Pancreas (tissue), 10 donors: ENCODE data around the gene LRRC32. TPM values are rescaled to one million over a fixed set of nuclear protein-coding genes. Genes with fewer than 3 reads are reported as not detected.
"Not testable (repeated sequence)": the region's sequence is repeated elsewhere in the genome, so short reads cannot be mapped to it uniquely, and the experiment has no call there.

ENCODE experiments used
- ATAC-seq, 4 donors: fragments of 200-7000 bp; cut with Tn5 transposase; one replicate each; pipeline versions ENCODE4 v1.8.0 to v1.9.1; 2020; ENCODE audit warnings: mild to moderate bottlenecking in 4 of 4, moderate library complexity in 4 of 4
- DNase-seq, 6 donors: peaks; one replicate each; pipeline ENCODE4 v3.0.0-alpha.2; 2020
- FAIRE-seq: peaks from 2 replicates; lab custom pipeline; 2012; peaks lifted over from hg19 to GRCh38; lab: Jason Lieb, UNC
- H3K27ac ChIP-seq, 4 donors: fragments of 200-600 bp; sonication (generic); 1 replicate in 3 of 4; 2 replicates in 1 of 4; pipeline versions ENCODE4 v1.5.0 to v1.8.0; 2020
- H3K27me3 ChIP-seq, 4 donors: fragments of 200-600 bp; one replicate each; pipeline ENCODE4 v1.8.0; 2021
- H3K36me3 ChIP-seq, 3 donors: fragments of 200-600 bp; sonication (generic) in 1 of 3; one replicate each; pipeline versions ENCODE4 v1.5.0 to v1.8.0; 2020 to 2021
- H3K4me1 ChIP-seq, 3 donors: fragments of 200-600 bp; one replicate each; pipeline ENCODE4 v1.8.0; 2021
- H3K4me3 ChIP-seq, 4 donors: fragments of 200-600 bp; sonication (generic) in 2 of 4; one replicate each; pipeline versions ENCODE4 v1.5.0 to v1.8.0; 2020 to 2021
- H3K9me3 ChIP-seq, 4 donors: fragments of 200-600 bp; one replicate each; pipeline ENCODE4 v1.8.0; 2021
- WGBS, 2 donors: extraction: QIAGEN DNeasy Blood & Tissue Kit; methylation state at CpG; one replicate each; pipeline ENCODE4 v1.1.7; 2013; 5-methylcytosine and 5-hydroxymethylcytosine counted together
- intact Hi-C, 3 donors: fragments of 100-400 bp; cut with DNase I; formaldehyde crosslinking; loops; one replicate each; pipeline versions ENCODE4 v1.11.1 to v1.14.2; 2022
- polyA plus RNA-seq, 2 donors: library from polyadenylated mRNA; stranded (reverse); fragments of 200-250 nt; gene quantifications; one replicate each; pipeline ENCODE4 v1.2.3, GENCODE V29; 2013
- total RNA-seq, 6 donors: library from RNA; stranded (reverse); fragmentation: NEBNext Ultra II Directional in 4 of 6; extraction: Animal tissue kit (Norgen Biotek cat#: 25700) in 4 of 6; gene quantifications; one replicate each; pipeline versions ENCODE4 v1.2.1 to v1.2.4, GENCODE V29; 2021 to 2023
- TF ChIP-seq, protein P1 (sequence below), 4 donors: fragments of 200-600 bp; sonication (generic) in 3 of 4; IDR thresholded peaks; one replicate each; pipeline versions ENCODE4 v1.5.0 to v1.8.0; 2021; ENCODE audit warnings: antibody characterized with exemption in 4 of 4
- donor health status: healthy with polysubstance abuse.
- donor health status: DM: no; HTN: no; CAD: no; lungs with moderate emphysema.
- donor health status: DM: no; HTN: no; CAD: no.
- donor health status: control.
- donor health status: control.
- donor health status: Bipolar disorder and iron deficiency.
- donor health status: DM: yes; HTN: yes; CAD: no.
- donor health status: DM: no; HTN: no; CAD: no.
- donor health status: DM: no; HTN: no; CAD: no.
- donor health status: DM: yes; HTN: yes; CAD: no.

The LRRC32 gene
- total and polyA plus RNA-seq, 8 donors, result 5.7 to 43.0 (median 12.0) TPM

DNA sequence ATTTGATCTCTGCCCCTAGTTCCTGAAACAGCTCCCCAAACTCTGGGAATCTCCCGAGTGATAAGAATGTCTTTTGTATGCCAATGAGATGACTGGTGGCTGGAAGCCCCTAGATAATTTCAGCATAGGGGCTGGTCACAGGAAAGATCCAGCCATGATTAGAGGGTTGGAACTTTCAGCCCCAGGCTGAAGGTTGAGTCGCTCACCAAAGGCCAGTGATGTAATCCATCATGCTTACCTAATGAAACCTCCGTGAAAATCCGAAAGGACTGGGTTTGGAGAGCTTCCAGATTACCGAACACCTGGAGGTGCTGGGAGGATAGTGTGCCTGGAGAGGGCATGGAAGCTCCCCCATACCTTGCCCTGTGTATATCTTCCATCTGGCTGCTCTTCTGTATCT is 26.0 kb downstream of the LRRC32 start:
- Histone ChIP-seq H3K27me3 (no peaks in the 10 kb centered on the region), H3K4me3 (no peak overlapping the region), H3K9me3 (no peaks in the 10 kb centered on the region), H3K4me1 (no peaks in the 10 kb centered on the region), H3K27ac (no peak overlapping the region), H3K36me3 (no peaks in the 10 kb centered on the region)
- WGBS, 2 donors, result 42 to 43% methylated on average over 5 of the region's 5 CpGs
- intact Hi-C loops, result no loop called here
- DNase-seq, result no peak
- no peak for ATAC-seq
- FAIRE-seq, result no peak
- TF ChIP-seq, protein P1, sequence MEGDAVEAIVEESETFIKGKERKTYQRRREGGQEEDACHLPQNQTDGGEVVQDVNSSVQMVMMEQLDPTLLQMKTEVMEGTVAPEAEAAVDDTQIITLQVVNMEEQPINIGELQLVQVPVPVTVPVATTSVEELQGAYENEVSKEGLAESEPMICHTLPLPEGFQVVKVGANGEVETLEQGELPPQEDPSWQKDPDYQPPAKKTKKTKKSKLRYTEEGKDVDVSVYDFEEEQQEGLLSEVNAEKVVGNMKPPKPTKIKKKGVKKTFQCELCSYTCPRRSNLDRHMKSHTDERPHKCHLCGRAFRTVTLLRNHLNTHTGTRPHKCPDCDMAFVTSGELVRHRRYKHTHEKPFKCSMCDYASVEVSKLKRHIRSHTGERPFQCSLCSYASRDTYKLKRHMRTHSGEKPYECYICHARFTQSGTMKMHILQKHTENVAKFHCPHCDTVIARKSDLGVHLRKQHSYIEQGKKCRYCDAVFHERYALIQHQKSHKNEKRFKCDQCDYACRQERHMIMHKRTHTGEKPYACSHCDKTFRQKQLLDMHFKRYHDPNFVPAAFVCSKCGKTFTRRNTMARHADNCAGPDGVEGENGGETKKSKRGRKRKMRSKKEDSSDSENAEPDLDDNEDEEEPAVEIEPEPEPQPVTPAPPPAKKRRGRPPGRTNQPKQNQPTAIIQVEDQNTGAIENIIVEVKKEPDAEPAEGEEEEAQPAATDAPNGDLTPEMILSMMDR (IDR thresholded peaks at IDR 0.05), result no peak

DNA sequence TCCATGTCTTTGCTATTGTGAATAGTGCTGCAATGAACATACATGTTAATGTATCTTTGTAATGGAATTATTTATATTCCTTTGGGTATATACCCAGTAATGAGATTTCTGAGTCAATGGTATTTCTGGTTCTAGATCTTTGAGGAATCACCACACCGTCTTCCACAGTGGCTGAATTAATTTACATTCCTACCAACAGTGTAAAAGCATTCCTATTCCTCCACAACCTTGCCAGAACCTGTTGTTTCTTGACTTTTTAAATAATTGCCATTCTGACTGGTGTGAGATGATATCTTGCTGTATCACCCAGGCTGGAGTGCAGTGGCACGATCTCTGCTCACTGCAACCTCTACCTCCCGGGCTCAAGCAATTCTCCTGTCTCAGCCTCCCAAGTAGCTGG is 26.8 kb downstream of the LRRC32 start:
- H3K4me1 ChIP-seq, H3K4me3 ChIP-seq, H3K36me3 ChIP-seq, H3K9me3 ChIP-seq, H3K27ac ChIP-seq, intact Hi-C loops, DNase-seq, ATAC-seq, FAIRE-seq, H3K27me3 ChIP-seq: not testable (repeated sequence)
- WGBS, 2 donors, result 87 to 91% methylated on average over 3 of the region's 3 CpGs

DNA sequence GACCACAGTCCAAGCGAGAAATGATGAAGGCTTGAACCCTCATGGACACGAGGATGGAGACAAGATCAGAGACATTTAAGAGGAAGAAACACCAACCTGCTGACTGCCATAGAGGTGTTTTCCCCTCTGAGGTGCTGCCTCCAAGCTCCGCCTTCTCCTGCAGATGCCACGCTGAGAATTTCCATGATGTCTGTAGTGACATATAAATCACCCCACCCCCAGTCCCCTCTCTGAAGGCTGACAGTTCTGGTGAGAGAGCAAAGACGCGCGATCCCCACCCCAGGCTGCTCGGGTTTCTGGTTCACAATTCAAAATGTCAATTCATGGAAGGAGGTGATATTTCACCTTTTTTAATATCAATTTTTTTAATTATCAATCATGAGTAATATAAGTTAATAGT is 28.2 kb downstream of the LRRC32 start:
- Histone ChIP-seq H3K4me3 (no peak overlapping the region), H3K36me3 (no peaks in the 10 kb centered on the region), H3K27ac (no peak overlapping the region), H3K4me1 (no peaks in the 10 kb centered on the region), H3K27me3 (no peaks in the 10 kb centered on the region), H3K9me3 (no peaks in the 10 kb centered on the region)
- DNase-seq (no peak), ATAC-seq (no peak), FAIRE-seq (no peak)
- 63 to 71% methylated on average over 8 of the region's 8 CpGs for WGBS, 2 donors
- intact Hi-C loops, result no loop called here
- TF ChIP-seq, protein P1 (IDR thresholded peaks at IDR 0.05), result no peak

DNA sequence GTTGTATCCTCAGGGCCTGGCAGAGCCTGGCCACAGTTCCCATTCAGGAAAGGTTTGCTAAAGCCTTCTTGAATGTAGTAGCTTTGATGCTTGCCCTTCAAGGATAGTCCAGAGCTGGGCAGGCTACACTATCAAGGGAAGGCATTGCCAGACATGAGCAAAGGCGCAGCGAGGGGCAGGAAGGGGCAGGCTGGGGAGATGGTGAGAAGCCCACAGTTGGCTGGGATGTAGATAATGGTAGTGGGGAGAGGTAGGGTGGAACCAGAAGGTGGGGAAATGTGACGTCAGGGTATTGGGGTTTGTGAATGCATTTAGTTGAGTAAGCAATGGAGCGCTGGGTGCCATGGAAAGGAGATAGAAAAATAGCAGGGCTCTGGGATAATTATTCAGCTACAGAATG is 28.6 kb downstream of the LRRC32 start:
- FAIRE-seq (no peak), ATAC-seq (no peak), DNase-seq (no peak)
- intact Hi-C loops, result no loop called here
- Histone ChIP-seq H3K4me3 (no peak overlapping the region), H3K27me3 (no peaks in the 10 kb centered on the region), H3K9me3 (no peaks in the 10 kb centered on the region), H3K4me1 (no peaks in the 10 kb centered on the region), H3K27ac (no peak overlapping the region), H3K36me3 (no peaks in the 10 kb centered on the region)
- TF ChIP-seq, protein P1 (IDR thresholded peaks at IDR 0.05), result no peak
- 83 to 91% methylated on average over 4 of the region's 4 CpGs for WGBS, 2 donors

DNA sequence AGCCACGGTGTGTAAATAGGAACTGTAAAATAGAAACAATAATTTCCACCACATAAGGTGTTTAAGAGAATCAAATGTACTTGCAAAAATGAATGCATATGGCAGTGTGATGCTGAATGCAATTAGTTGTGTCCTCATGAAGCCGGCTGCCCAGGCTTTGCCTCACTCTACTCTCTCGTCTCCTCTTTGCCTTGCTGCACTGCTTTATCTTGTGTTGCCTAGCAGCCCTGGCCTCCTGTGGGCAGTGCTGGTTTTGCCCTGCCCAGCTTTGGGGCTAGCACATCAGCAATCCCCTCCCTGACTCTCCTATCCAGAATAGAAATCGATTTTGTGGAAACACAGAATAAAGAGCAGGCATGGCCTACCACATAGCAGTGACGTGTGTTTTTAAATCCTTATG is 30.0 kb downstream of the LRRC32 start:
- FAIRE-seq (no peak), ATAC-seq (peak in 2 of 4 donors; percentile 23 to 53), DNase-seq (no peak)
- TF ChIP-seq, protein P1 (IDR thresholded peaks at IDR 0.05), result no peak
- Histone ChIP-seq H3K36me3 (no peaks in the 10 kb centered on the region), H3K27me3 (no peaks in the 10 kb centered on the region), H3K27ac (no peak overlapping the region), H3K4me3 (no peak overlapping the region), H3K9me3 (no peaks in the 10 kb centered on the region), H3K4me1 (no peaks in the 10 kb centered on the region)
- 49 to 65% methylated on average over 5 of the region's 5 CpGs for WGBS, 2 donors
- intact Hi-C loops, result no loop called here
